Calu3 (cell line): Measurements from ENCODE around the gene ARIH2. TPM values are rescaled to one million over a fixed set of nuclear protein-coding genes. Genes with fewer than 3 reads are reported as not detected.

Experiments
- BruUV-seq: library from RNA; stranded (reverse); fragments of 400-500 nt; replicated peaks from 2 replicates; lab custom pipeline; 2021; lab: Mats Ljungman, UMichigan
- CTCF ChIA-PET: fragments of 300-600 bp; sonication (Branson Sonifier 250); formaldehyde crosslinking; loops from one replicate; lab custom pipeline; 2022; ENCODE audit warnings: antibody characterized with exemption; lab: Charles Lee
- DNase-seq: peaks from one replicate; pipeline ENCODE4 v3.0.0; 2022
- H3K27ac Mint-ChIP-seq: one replicate; pipeline ENCODE4 v1.8.0; 2022; ENCODE audit warnings: mixed read lengths; ENCODE audit not compliant: unreplicated experiment
- H3K27me3 Mint-ChIP-seq: one replicate; pipeline ENCODE4 v1.8.0; 2022; ENCODE audit warnings: mixed read lengths; ENCODE audit not compliant: unreplicated experiment
- H3K36me3 Mint-ChIP-seq: one replicate; pipeline ENCODE4 v1.8.0; 2022; ENCODE audit warnings: mild to moderate bottlenecking, moderate library complexity, mixed read lengths; ENCODE audit not compliant: insufficient read depth, unreplicated experiment
- H3K4me1 Mint-ChIP-seq: one replicate; pipeline ENCODE4 v1.8.0; 2022; ENCODE audit warnings: mild to moderate bottlenecking, low read depth, mixed read lengths; ENCODE audit not compliant: unreplicated experiment
- H3K4me3 Mint-ChIP-seq: one replicate; pipeline ENCODE4 v1.8.0; 2022; ENCODE audit warnings: mild to moderate bottlenecking, low read depth, moderate library complexity, mixed read lengths; ENCODE audit not compliant: unreplicated experiment
- H3K9me3 Mint-ChIP-seq: one replicate; pipeline ENCODE4 v1.8.0; 2022; ENCODE audit warnings: low read depth, mixed read lengths; ENCODE audit not compliant: unreplicated experiment
- intact Hi-C: fragments of 100-400 bp; cut with micrococcal nuclease; formaldehyde crosslinking; loops from one replicate; pipeline ENCODE4 v1.10.0; 2022; ENCODE audit not compliant: unreplicated experiment
- total RNA-seq: library from RNA; stranded (reverse); gene quantifications from 2 replicates; pipeline ENCODE4 v1.2.3, GENCODE V29; 2022
- TF ChIP-seq, protein P1 (sequence below): fragments of 200-600 bp; IDR thresholded peaks from one replicate; pipeline ENCODE4 v1.8.0; 2022; ENCODE audit warnings: antibody characterized with exemption; ENCODE audit not compliant: unreplicated experiment

The ARIH2 gene
- total RNA-seq, 1 experiment from 2014 or later: 109 TPM

DNA sequence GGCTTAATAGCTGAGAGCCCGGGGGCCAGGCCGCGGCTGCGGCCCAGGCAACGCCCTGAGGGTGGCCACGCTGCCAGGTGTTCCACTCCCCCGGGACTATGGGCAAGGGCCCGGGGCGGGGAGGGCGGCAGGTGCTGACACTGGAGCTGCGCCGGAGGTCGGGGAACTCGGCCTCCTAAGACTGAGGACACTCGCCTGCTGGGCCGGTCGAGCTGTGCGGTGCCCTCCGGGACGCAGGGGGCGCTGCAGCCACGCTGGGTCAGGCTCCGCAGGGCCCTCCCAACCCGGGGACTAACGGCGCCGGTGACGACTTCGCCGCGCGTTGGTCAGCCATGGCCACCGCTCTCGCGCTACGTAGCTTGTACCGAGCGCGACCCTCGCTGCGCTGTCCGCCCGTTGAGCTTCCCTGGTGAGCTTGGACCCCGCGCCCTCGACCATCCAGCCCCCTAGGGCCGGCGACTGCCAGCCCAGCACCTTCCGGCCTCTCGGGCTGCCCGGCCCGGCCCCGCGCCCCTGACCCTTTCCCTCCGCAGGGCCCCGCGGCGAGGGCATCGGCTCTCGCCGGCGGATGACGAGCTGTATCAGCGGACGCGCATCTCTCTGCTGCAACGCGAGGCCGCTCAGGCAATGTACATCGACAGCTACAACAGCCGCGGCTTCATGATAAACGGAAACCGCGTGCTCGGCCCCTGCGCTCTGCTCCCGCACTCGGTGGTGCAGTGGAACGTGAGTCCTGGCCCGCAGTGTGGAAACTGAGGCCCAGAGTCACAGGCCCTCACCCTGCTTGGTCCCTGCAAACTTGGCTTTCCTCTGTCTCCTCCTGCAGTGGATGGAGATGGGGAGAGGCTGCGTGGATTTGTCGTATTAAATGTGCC, 103.4 kb downstream of the ARIH2 start, which contains the start of gene NDUFAF3:
NDUFAF3 (plus strand) TSS at position 309 of the 875 bp plus-strand sequence; CDS start at position 333, 24 bp downstream.
- Mint-ChIP-seq H3K27me3 (no peaks in the 10 kb centered on the region), H3K4me3 (peak within 1 kb of the TSS; percentile 74), H3K9me3 (no peaks in the 10 kb centered on the region), H3K36me3 (peaks cover 98% of the 10 kb centered on the region), H3K27ac (peak within 1 kb of the TSS; percentile 88), H3K4me1 (peaks cover 3% of the 10 kb centered on the region)
- DNase-seq: peak; percentile 97
- TF ChIP-seq, protein P1, sequence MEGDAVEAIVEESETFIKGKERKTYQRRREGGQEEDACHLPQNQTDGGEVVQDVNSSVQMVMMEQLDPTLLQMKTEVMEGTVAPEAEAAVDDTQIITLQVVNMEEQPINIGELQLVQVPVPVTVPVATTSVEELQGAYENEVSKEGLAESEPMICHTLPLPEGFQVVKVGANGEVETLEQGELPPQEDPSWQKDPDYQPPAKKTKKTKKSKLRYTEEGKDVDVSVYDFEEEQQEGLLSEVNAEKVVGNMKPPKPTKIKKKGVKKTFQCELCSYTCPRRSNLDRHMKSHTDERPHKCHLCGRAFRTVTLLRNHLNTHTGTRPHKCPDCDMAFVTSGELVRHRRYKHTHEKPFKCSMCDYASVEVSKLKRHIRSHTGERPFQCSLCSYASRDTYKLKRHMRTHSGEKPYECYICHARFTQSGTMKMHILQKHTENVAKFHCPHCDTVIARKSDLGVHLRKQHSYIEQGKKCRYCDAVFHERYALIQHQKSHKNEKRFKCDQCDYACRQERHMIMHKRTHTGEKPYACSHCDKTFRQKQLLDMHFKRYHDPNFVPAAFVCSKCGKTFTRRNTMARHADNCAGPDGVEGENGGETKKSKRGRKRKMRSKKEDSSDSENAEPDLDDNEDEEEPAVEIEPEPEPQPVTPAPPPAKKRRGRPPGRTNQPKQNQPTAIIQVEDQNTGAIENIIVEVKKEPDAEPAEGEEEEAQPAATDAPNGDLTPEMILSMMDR: peak; percentile 87
- intact Hi-C loops: no loop called here
- TSS peak; percentile 41 for BruUV-seq
- CTCF ChIA-PET: interaction anchor here (0.5 to 2.0 kb wide), 8 partner anchors 9 to 318 kb away, joined by 3 to 8 read pairs (median 4); partner anchors contain the start of genes QRICH1, USP4 and WDR6

DNA sequence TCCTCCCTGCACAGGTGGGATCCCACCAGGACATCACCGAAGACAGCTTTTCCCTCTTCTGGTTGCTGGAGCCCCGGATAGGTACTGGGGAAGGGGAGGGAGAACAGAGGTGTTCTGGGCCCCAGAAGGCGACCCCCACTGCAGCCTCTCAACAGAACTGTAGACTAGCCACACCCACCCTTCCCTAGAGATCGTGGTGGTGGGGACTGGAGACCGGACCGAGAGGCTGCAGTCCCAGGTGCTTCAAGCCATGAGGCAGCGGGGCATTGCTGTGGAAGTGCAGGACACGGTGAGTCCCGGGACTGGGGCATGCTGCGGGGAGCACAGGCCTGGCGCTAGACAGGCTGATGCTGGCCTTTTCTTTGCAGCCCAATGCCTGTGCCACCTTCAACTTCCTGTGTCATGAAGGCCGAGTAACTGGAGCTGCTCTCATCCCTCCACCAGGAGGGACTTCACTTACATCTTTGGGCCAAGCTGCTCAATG, 104.1 kb downstream of the ARIH2 start:
- Mint-ChIP-seq H3K27me3 (no peaks in the 10 kb centered on the region), H3K4me1 (peaks cover 8% of the 10 kb centered on the region), H3K4me3 (peak overlapping the region; percentile 74), H3K9me3 (no peaks in the 10 kb centered on the region), H3K36me3 (peaks cover 98% of the 10 kb centered on the region), H3K27ac (peak overlapping the region; percentile 73)
- DNase-seq: no peak
- CTCF ChIA-PET: interaction anchor here (0.8 to 2.0 kb wide), 2 partner anchors 9 to 15 kb away, joined by 4 to 8 read pairs; partner anchors contain the start of gene WDR6
- intact Hi-C loops: no loop called here
- no TSS peak for BruUV-seq
- TF ChIP-seq, protein P1: no peak

DNA sequence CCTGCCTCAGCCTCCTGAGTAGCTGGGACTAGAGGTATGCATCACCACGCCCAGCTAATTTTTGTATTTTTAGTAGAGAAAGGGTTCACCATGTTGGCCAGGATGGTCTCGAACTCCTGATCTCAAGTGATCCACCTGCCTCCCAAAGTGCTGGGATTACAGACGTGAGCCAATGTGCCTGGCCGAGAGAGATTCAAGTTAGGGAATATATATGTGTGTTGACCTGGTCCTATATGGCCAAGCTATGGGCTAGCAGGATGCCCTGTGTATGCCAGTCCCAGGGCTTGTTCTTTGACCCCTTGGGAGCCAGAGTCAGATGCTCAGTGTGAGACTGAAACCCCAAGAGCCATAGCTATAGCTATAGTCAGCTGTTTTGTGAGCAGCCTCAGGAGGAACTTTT, 105.1 kb downstream of the ARIH2 start:
- TF ChIP-seq, protein P1: no peak
- CTCF ChIA-PET: no interaction called here
- Mint-ChIP-seq H3K4me1 (peaks cover 18% of the 10 kb centered on the region), H3K27ac (no peak overlapping the region), H3K4me3 (peak overlapping the region; percentile 74), H3K27me3 (no peaks in the 10 kb centered on the region), H3K9me3 (no peaks in the 10 kb centered on the region), H3K36me3 (peaks cover 98% of the 10 kb centered on the region)
- no peak for DNase-seq
- intact Hi-C loops: no loop called here
- BruUV-seq: no TSS peak

DNA sequence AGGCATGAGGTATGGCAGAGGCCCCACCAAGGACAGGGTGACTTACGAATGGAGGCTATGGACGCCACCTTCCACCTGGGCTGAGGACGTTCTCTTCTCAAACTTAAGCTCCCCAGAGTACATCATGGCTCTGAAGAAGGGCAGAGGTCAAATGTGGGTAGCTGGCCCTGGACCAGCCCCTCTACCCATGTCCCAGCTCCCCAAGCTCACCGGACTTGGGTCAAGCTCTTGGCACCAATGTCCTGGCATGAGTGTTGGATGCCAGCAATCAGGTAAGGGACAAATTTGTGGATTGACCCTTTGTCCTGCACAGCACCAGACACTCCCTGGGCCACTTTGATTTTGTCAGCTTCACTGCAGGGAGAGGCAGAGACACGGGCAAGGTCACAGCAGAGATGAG, 105.8 kb downstream of the ARIH2 start:
- Mint-ChIP-seq H3K4me3 (no peak overlapping the region), H3K36me3 (peaks cover 99% of the 10 kb centered on the region), H3K27ac (no peak overlapping the region), H3K9me3 (no peaks in the 10 kb centered on the region), H3K27me3 (no peaks in the 10 kb centered on the region), H3K4me1 (peaks cover 24% of the 10 kb centered on the region)
- intact Hi-C loops: no loop called here
- BruUV-seq: no TSS peak
- DNase-seq: no peak
- CTCF ChIA-PET: no interaction called here
- TF ChIP-seq, protein P1: no peak
